Activated gamma-delta T cell treated with Interleukin-2 at 50 U/mL for 16 hours (primary cell): ENCODE measurements around the gene UBASH3B.

Experiments used
- DNase-seq: peaks from one replicate; pipeline ENCODE4 v3.0.0-alpha.2; 2020

The UBASH3B gene

GRCh38 chr11:122737951-122738693, 82.6 kb downstream of the UBASH3B start:
- no peak for DNase-seq

- no peak for DNase-seq
Measured at GRCh38 chr11:122741613-122742300, 86.2 kb downstream of the UBASH3B start.

- no peak for DNase-seq
Measured at GRCh38 chr11:122742301-122743018, 86.9 kb downstream of the UBASH3B start.

GRCh38 chr11:122743097-122743741, 87.7 kb downstream of the UBASH3B start:
- no peak for DNase-seq

GRCh38 chr11:122743949-122744348, 88.4 kb downstream of the UBASH3B start:
- DNase-seq: peak; percentile 63

- DNase-seq: no peak
Measured at GRCh38 chr11:122744357-122744756, 88.8 kb downstream of the UBASH3B start.

GRCh38 chr11:122745111-122745510, 89.6 kb downstream of the UBASH3B start:
- no peak for DNase-seq

- peak; percentile 47 for DNase-seq
Measured at GRCh38 chr11:122746050-122746478, 90.5 kb downstream of the UBASH3B start.

GRCh38 chr11:122746611-122747244, 91.2 kb downstream of the UBASH3B start:
- DNase-seq: no peak

- no peak for DNase-seq
Measured at GRCh38 chr11:122747351-122747781, 91.8 kb downstream of the UBASH3B start.

- peak; percentile 43 for DNase-seq
Measured at GRCh38 chr11:122749005-122749687, 93.6 kb downstream of the UBASH3B start.

- peak; percentile 17 for DNase-seq
Measured at GRCh38 chr11:122750049-122750448, 94.5 kb downstream of the UBASH3B start.

GRCh38 chr11:122751292-122752070, 96.0 kb downstream of the UBASH3B start:
- DNase-seq: no peak

- DNase-seq: no peak
Measured at GRCh38 chr11:122754028-122754427, 98.5 kb downstream of the UBASH3B start.

GRCh38 chr11:122754553-122755322, 99.2 kb downstream of the UBASH3B start:
- DNase-seq: peak; percentile 39

- DNase-seq: no peak
Measured at GRCh38 chr11:122755409-122755808, 99.9 kb downstream of the UBASH3B start.

GRCh38 chr11:122755941-122756340, 100.4 kb downstream of the UBASH3B start:
- DNase-seq: no peak

- peak; percentile 66 for DNase-seq
Measured at GRCh38 chr11:122756417-122756816, 100.9 kb downstream of the UBASH3B start.

- no peak for DNase-seq
Measured at GRCh38 chr11:122757201-122757600, 101.7 kb downstream of the UBASH3B start.

- DNase-seq: no peak
Measured at GRCh38 chr11:122758339-122758738, 102.8 kb downstream of the UBASH3B start.
